Omental fat pad (tissue), 4 donors: ENCODE data around the gene OR2T10. TPM values are rescaled to one million over a fixed set of nuclear protein-coding genes. Genes with fewer than 3 reads are reported as not detected.
"Not testable (repeated sequence)": the region's sequence is repeated elsewhere in the genome, so short reads cannot be mapped to it uniquely, and the experiment has no call there.

Experiments
- ATAC-seq: fragments of 150-250 bp; one replicate; pipeline ENCODE4 v1.9.1; 2016; ENCODE audit warnings: mild to moderate bottlenecking, moderate library complexity; ENCODE audit not compliant: low FRiP score
- DNase-seq: peaks from one replicate; pipeline ENCODE4 v3.0.0-alpha.2; 2019; ENCODE audit warnings: low spot score
- total RNA-seq, 4 donors: library from RNA; depleted of rRNA; stranded (reverse); fragments of >200 nt; gene quantifications; one replicate each; pipeline ENCODE4 v1.1.0, GENCODE V29; 2016
- TF ChIP-seq, protein P1 (sequence below), 3 donors: fragments of 450-650 bp; IDR thresholded peaks; one replicate each; pipeline ENCODE4 v1.5.1; 2016 to 2017; ENCODE audit warnings: antibody characterized with exemption in 3 of 3, mild to moderate bottlenecking in 3 of 3, moderate library complexity in 2 of 3

OR2T10 gene, protein sequence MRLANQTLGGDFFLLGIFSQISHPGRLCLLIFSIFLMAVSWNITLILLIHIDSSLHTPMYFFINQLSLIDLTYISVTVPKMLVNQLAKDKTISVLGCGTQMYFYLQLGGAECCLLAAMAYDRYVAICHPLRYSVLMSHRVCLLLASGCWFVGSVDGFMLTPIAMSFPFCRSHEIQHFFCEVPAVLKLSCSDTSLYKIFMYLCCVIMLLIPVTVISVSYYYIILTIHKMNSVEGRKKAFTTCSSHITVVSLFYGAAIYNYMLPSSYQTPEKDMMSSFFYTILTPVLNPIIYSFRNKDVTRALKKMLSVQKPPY
- not detected for total RNA-seq

DNA sequence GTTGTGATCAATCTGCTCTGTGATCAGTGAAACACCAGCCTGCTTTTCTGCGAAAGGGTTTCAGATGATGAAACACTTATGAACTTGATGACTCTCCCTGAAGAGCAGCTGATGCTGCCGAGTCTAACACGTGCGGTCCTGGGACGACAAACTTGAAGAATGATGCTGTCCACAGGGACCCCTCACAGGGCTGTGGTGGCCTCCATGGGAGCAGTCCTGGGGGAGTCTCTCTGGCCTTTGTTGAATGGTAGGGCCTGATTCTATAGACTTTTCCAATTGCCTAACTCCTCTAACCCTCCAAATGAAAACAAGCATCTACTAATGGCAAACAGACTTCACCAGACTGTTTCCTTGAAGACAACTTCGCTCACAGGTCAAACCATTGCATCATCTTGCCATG is at the start of gene OR2T10:
TSS of gene OR2T10 (minus strand) at position 112 of the 400 bp plus-strand sequence. CDS start 3,932 bp downstream, outside the sequence.
- TF ChIP-seq, protein P1, sequence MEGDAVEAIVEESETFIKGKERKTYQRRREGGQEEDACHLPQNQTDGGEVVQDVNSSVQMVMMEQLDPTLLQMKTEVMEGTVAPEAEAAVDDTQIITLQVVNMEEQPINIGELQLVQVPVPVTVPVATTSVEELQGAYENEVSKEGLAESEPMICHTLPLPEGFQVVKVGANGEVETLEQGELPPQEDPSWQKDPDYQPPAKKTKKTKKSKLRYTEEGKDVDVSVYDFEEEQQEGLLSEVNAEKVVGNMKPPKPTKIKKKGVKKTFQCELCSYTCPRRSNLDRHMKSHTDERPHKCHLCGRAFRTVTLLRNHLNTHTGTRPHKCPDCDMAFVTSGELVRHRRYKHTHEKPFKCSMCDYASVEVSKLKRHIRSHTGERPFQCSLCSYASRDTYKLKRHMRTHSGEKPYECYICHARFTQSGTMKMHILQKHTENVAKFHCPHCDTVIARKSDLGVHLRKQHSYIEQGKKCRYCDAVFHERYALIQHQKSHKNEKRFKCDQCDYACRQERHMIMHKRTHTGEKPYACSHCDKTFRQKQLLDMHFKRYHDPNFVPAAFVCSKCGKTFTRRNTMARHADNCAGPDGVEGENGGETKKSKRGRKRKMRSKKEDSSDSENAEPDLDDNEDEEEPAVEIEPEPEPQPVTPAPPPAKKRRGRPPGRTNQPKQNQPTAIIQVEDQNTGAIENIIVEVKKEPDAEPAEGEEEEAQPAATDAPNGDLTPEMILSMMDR (IDR thresholded peaks at IDR 0.05): no peak
- DNase-seq: no peak
- ATAC-seq: no peak

DNA sequence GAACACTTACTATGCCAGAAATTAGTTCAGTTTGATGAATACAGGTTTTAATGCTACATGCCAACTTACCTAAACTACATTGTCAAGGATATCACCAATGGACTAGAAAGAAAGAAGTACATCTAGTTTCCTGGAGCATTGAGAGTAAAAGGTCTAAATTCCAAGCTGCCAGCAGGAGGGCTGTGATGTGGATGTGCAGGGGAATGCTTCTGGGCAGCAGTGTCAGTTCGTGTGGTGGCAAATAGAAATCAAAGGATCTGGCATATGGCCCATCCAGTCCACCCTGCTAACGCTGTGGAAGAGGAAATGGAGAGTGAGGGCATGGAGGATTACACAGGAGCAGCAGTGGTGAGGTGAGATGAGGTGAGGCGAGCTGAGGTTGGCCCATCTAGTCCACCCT is 47.7 kb upstream of the OR2T10 start, which contains the start of gene OR2T35:
TSS of gene OR2T35 (minus strand) at position 101 of the 400 bp plus-strand sequence. CDS start 6,020 bp downstream, outside the sequence.
- ATAC-seq, DNase-seq: not testable (repeated sequence)

DNA sequence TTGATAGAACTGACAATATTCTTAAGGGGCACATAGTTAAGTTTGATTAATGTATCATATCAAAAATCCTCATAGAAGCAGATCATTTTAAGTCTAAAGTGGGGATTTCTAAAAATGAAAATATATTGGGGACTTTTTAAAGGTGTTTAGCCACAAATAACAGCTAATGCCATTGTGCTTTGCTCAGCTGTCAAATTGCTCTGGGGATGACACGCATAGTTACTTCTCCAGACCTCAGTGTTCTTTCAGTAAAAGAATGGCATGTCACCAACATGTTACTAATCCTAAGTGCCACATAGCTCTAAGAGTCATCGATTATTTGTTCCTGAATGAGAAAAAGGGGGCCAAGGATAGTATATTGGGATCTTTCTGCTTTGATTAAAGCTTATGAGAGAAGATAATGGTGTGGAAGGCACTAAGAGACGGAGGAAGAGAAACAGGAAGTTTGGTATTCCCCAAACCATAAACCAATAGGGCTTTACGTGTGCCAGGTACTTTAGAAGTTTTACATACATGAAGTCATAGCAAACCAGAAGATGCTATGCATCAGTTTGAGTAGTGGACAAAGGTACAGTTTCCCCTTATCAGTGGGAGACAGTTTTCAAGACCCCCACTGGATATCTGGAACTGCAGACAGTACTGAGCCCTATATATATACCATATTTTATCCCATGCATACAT is 45.6 kb upstream of the OR2T10 start:
- not testable (repeated sequence) for DNase-seq, ATAC-seq

DNA sequence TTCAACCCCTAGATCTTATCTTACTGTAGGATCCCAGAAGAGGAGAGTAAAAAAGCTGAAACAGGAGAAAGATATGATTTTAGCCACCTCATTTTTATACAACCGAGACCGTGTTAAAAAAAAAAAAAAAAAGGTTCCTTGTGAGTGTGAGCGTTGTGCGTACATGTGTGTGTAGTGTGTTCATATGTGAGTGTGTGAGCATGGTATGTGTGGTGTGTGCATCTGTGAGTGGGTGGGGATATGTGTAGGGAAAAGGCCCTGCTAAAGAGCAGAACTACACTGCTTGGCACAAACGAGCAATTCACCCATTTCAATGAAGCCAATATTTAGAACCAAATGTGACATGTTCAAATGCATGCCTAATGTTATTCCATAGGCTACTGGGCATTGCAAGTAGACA is 44.1 kb upstream of the OR2T10 start:
- ATAC-seq, DNase-seq: not testable (repeated sequence)

DNA sequence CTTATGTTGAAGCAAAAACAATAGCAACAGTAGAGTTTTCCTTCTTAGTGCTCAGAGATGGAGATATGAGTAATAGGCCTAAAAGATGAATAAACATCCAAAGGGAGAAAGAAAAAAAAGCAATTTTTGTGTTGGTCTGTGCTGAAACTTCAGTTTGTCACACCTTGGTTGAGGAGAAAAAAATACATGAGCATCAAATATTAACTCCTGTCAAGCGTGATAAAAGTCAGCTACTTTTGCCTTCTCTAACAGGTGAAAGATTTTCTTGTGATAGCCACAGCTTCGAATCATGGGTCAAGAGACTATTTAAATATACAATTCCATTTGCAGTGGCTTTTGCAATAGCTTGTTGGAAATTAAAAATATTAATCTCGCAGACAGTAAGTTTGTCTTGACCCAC is 43.4 kb upstream of the OR2T10 start:
- not testable (repeated sequence) for ATAC-seq, DNase-seq

DNA sequence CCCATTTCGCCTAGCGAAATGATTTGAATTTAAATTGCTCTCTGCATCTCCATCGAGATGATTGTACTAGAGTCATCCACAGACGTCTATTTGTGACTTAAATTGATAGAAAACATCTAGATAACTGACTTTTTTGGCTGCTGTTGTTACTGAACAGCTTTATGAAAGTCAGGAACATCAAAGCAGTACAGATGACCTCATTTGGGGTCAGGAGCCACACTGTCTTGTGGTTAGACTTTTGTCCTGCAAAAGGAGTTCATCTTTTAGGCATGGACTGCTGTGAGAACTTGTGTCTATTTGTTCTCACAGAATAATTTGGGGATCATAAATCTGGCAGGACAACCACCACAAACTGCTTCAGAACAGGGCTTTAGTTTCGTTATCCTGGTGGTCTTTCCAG is 42.2 kb upstream of the OR2T10 start:
- ATAC-seq, DNase-seq: not testable (repeated sequence)

DNA sequence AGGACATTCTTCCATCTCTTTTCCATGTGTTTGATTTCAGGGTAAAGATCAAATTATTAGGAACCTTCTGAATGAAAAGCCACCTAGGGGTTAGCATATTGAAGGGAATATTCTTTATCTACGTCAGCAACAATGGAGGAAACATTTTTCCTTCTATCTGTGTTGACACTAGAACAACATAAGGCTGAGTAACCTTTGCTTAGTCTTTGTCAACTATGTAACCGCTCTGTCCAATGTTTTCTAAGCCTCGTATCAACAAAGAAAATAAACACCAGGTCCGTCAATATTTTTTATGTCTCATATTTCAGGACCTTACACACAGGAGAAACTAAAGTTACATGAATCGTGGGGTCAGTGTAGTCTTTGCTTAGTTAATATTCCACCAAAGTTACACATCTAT is 39.1 kb upstream of the OR2T10 start:
- not testable (repeated sequence) for ATAC-seq, DNase-seq

DNA sequence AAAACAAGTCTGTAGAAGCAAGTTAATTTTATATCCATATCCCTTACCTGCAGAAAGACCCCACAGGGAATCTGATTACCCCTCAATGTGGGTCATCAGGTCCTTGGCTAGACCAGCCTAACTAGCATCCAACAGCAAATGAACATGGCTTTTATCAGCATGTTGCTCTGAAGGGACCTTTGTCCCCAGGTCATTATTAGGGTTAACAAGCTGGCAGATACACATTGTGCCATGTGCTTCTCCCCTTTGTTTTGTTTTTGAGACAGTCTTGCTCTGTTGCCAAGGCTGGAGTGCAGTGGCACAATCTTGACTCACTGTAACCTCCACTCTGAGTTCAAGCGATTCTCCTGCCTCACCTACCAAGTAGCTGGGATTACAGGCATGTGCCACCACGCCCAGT is 37.5 kb upstream of the OR2T10 start, which contains the start of gene OR2T11:
TSS of gene OR2T11 (minus strand) at position 101 of the 400 bp plus-strand sequence. CDS start 7,963 bp downstream, outside the sequence.
- not testable (repeated sequence) for ATAC-seq

DNA sequence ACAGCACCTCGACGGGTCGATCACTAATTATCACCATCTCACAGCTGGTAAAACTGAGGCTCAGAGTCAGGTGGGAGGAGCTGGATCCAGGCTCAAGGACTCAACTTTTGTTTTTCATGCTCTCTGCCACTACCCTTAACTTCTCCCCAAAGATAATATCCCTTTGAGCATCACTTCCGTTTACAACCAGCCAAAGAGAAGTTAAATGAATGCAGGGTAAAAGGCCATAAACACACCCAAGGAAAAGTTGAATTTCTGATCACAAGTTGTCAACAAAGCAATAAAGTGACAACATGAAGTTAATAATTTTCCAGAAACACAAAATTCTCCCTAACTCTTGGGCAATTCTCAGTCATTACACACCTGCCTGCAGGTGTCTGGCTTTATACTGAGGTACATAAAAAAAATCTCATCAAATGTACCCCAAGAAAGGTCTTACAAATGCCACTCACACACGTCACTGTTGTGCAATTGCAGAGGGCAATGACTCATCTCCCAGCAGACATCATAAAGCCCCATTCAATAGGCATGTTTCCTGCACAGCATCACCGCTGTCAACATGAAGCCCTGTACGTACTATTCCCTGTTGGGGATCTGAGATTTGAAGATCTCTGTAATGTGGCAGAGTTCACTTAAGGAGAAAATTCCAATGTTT is 34.0 kb upstream of the OR2T10 start:
- ATAC-seq (no peak), DNase-seq (no peak)
- TF ChIP-seq, protein P1 (IDR thresholded peaks at IDR 0.05): no peak

More for the DNA sequence above, 37.5 kb upstream of the OR2T10 start, which contains the start of gene OR2T11:
- DNase-seq: not testable (repeated sequence)

DNA sequence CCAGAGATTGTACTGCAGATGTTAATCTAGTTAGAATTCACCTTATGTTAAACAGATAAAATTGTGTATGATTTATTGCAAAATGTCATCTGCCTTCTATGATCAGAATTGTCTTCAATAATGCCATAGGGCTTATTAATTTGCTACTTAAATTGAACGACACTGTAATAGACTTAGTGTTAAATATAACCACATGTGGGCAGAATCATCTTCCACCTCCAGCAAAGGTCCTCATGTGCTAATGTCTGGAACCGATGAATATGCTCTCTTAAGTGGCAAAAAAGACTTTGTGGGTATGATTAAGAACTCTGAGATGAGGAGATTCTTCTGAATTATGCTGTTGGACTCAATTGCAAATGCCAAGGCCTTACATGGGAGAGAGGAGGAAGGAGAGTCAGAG is 33.1 kb upstream of the OR2T10 start:
- TF ChIP-seq, protein P1 (IDR thresholded peaks at IDR 0.05): no peak

More for the DNA sequence above, 33.1 kb upstream of the OR2T10 start:
- no peak for ATAC-seq
- DNase-seq: no peak
